Activated naive CD8-positive, alpha-beta T cell (primary cell): ENCODE data around the gene PTPRM.

ENCODE experiments used
- H3K27ac Mint-ChIP-seq: one replicate; pipeline ENCODE4 v1.8.0; 2021; ENCODE audit warnings: mixed read lengths
- H3K27me3 Mint-ChIP-seq: one replicate; pipeline ENCODE4 v1.8.0; 2021; ENCODE audit warnings: mixed read lengths
- H3K36me3 Mint-ChIP-seq: one replicate; pipeline ENCODE4 v1.8.0; 2021; ENCODE audit warnings: mixed read lengths
- H3K4me1 Mint-ChIP-seq: one replicate; pipeline ENCODE4 v1.8.0; 2021; ENCODE audit warnings: low read depth, mixed read lengths
- H3K4me3 Mint-ChIP-seq: one replicate; pipeline ENCODE4 v1.8.0; 2021; ENCODE audit warnings: mild to moderate bottlenecking, mixed read lengths
- H3K9me3 Mint-ChIP-seq: one replicate; pipeline ENCODE4 v1.8.0; 2021; ENCODE audit warnings: low read depth, mixed read lengths

PTPRM gene

GRCh38 chr18:8242151-8242696 is 675.1 kb downstream of the PTPRM start:
- no peaks in the 10 kb centered on the region for H3K9me3 Mint-ChIP-seq
- H3K4me3 Mint-ChIP-seq = no peak overlapping the region
- H3K36me3 Mint-ChIP-seq = no peaks in the 10 kb centered on the region
- no peaks in the 10 kb centered on the region for H3K4me1 Mint-ChIP-seq
- no peak overlapping the region for H3K27ac Mint-ChIP-seq
- H3K27me3 Mint-ChIP-seq = no peaks in the 10 kb centered on the region

DNA sequence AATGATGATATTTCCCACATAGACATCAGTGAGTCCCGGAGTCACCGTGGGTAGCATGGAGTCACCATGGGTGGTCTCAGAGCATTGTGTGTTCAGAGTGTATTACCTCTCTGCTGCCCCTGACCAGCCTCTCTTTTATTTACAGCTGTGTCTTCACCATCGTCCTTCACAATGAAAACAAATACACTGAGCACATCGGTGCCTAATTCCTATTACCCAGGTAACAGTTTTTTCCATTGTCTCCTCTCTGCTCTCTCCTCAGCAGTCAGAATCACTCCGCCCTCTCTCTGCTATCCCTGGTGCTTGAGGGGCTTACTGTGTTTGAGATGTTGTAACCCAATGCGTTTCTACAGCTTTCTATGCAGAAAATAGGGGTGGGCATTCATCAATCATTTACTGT is 680.6 kb downstream of the PTPRM start:
- no peaks in the 10 kb centered on the region for H3K27me3 Mint-ChIP-seq
- H3K27ac Mint-ChIP-seq = no peak overlapping the region
- no peaks in the 10 kb centered on the region for H3K36me3 Mint-ChIP-seq
- no peaks in the 10 kb centered on the region for H3K9me3 Mint-ChIP-seq
- no peaks in the 10 kb centered on the region for H3K4me1 Mint-ChIP-seq
- no peak overlapping the region for H3K4me3 Mint-ChIP-seq

GRCh38 chr18:8248576-8248975 is 681.5 kb downstream of the PTPRM start:
- H3K27ac Mint-ChIP-seq = no peak overlapping the region
- H3K9me3 Mint-ChIP-seq = no peaks in the 10 kb centered on the region
- no peaks in the 10 kb centered on the region for H3K27me3 Mint-ChIP-seq
- no peaks in the 10 kb centered on the region for H3K36me3 Mint-ChIP-seq
- H3K4me1 Mint-ChIP-seq = no peaks in the 10 kb centered on the region
- no peak overlapping the region for H3K4me3 Mint-ChIP-seq

GRCh38 chr18:8249811-8250210 is 682.7 kb downstream of the PTPRM start:
- no peaks in the 10 kb centered on the region for H3K27me3 Mint-ChIP-seq
- no peak overlapping the region for H3K4me3 Mint-ChIP-seq
- H3K4me1 Mint-ChIP-seq = no peaks in the 10 kb centered on the region

DNA sequence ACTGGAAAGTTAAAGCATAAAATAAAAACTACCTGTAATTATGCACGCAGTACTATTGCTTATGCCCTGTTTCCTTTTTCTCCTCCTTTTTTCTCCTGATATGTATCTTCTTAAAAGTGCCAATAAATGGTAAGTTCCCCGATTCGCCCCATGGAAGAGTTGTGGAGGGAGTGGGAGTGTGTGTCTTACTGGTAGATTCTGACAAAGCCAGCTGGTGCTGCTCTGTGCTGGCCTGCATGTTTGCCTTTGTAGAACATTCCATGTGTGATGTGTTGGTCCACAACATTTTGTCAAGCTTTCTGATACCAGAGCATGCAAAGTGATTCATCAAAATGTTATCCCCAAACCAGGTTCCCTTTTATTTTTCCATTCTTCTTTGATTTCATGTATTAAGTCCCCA is 685.3 kb downstream of the PTPRM start:
- H3K36me3 Mint-ChIP-seq = no peaks in the 10 kb centered on the region
- H3K27me3 Mint-ChIP-seq = no peaks in the 10 kb centered on the region
- H3K4me3 Mint-ChIP-seq = no peak overlapping the region
- H3K27ac Mint-ChIP-seq = no peak overlapping the region
- H3K9me3 Mint-ChIP-seq = no peaks in the 10 kb centered on the region
- no peaks in the 10 kb centered on the region for H3K4me1 Mint-ChIP-seq

More at GRCh38 chr18:8249811-8250210, 682.7 kb downstream of the PTPRM start:
- Mint-ChIP-seq H3K9me3 (no peaks in the 10 kb centered on the region), H3K36me3 (no peaks in the 10 kb centered on the region), H3K27ac (no peak overlapping the region)

DNA sequence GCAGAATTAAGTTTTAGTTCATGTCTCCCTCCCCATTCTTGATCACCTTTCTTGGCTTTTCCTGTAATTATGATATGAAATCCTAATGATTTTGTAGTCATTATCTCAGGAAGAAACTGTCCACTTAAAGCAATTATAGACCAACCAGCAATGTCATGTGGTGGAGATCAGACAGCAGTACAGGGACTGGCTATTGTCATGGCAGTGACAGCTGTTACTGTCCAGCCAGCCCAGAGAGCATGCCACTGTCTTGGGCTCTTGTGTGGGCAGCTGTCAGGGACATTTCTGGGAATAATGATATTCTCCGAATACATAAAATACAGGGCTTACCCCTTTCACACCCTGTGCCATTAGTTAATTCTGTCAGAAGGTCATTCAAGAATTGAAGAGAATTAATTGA is 686.8 kb downstream of the PTPRM start:
- Mint-ChIP-seq H3K4me1 (no peaks in the 10 kb centered on the region), H3K36me3 (no peaks in the 10 kb centered on the region), H3K4me3 (no peak overlapping the region), H3K27me3 (no peaks in the 10 kb centered on the region), H3K9me3 (no peaks in the 10 kb centered on the region), H3K27ac (no peak overlapping the region)

GRCh38 chr18:8254654-8255053 is 687.5 kb downstream of the PTPRM start:
- no peak overlapping the region for H3K27ac Mint-ChIP-seq
- H3K9me3 Mint-ChIP-seq = no peaks in the 10 kb centered on the region
- H3K36me3 Mint-ChIP-seq = no peaks in the 10 kb centered on the region
- H3K4me1 Mint-ChIP-seq = no peaks in the 10 kb centered on the region
- no peaks in the 10 kb centered on the region for H3K27me3 Mint-ChIP-seq
- H3K4me3 Mint-ChIP-seq = no peak overlapping the region

- H3K4me3 Mint-ChIP-seq = no peak overlapping the region
- no peaks in the 10 kb centered on the region for H3K4me1 Mint-ChIP-seq
- no peaks in the 10 kb centered on the region for H3K36me3 Mint-ChIP-seq
- H3K27me3 Mint-ChIP-seq = peaks cover 2% of the 10 kb centered on the region
- H3K9me3 Mint-ChIP-seq = no peaks in the 10 kb centered on the region
- no peak overlapping the region for H3K27ac Mint-ChIP-seq
Measured at GRCh38 chr18:8257851-8258434, 690.8 kb downstream of the PTPRM start.

DNA sequence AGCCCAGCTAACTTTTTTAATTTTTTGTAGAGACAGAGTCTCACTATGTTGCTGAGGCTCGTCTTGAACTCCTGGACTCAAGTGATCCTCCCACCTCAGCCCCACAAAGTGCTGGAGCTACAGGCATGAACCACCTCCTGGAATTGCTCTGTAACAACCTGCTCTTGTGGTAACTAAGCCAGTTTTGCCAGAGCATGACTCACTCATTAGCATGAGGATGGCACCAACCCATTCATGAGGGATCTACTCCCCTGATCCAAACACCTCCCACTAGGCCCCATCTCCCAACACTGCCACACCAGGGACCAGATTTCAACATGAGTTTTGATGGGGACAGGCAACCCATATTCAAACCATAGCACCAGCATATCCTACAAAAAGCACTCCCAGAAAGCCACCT is 693.2 kb downstream of the PTPRM start:
- Mint-ChIP-seq H3K36me3 (no peaks in the 10 kb centered on the region), H3K27ac (no peak overlapping the region), H3K4me3 (no peak overlapping the region), H3K9me3 (no peaks in the 10 kb centered on the region), H3K4me1 (no peaks in the 10 kb centered on the region), H3K27me3 (peaks cover 2% of the 10 kb centered on the region)

GRCh38 chr18:8260827-8261226 is 693.7 kb downstream of the PTPRM start:
- Mint-ChIP-seq H3K36me3 (no peaks in the 10 kb centered on the region), H3K4me1 (no peaks in the 10 kb centered on the region), H3K27me3 (peaks cover 2% of the 10 kb centered on the region), H3K4me3 (no peak overlapping the region), H3K9me3 (no peaks in the 10 kb centered on the region), H3K27ac (no peak overlapping the region)

GRCh38 chr18:8261651-8262091 is 694.6 kb downstream of the PTPRM start:
- Mint-ChIP-seq H3K27ac (no peak overlapping the region), H3K9me3 (no peaks in the 10 kb centered on the region), H3K27me3 (peaks cover 2% of the 10 kb centered on the region), H3K4me1 (no peaks in the 10 kb centered on the region), H3K36me3 (no peaks in the 10 kb centered on the region), H3K4me3 (no peak overlapping the region)

GRCh38 chr18:8262221-8262620 is 695.1 kb downstream of the PTPRM start:
- no peak overlapping the region for H3K27ac Mint-ChIP-seq
- no peaks in the 10 kb centered on the region for H3K9me3 Mint-ChIP-seq
- H3K4me1 Mint-ChIP-seq = no peaks in the 10 kb centered on the region
- no peaks in the 10 kb centered on the region for H3K36me3 Mint-ChIP-seq
- no peak overlapping the region for H3K4me3 Mint-ChIP-seq
- peaks cover 2% of the 10 kb centered on the region for H3K27me3 Mint-ChIP-seq

GRCh38 chr18:8264116-8264515 is 697.0 kb downstream of the PTPRM start:
- Mint-ChIP-seq H3K4me1 (no peaks in the 10 kb centered on the region), H3K4me3 (no peak overlapping the region), H3K9me3 (no peaks in the 10 kb centered on the region), H3K36me3 (no peaks in the 10 kb centered on the region), H3K27ac (no peak overlapping the region), H3K27me3 (peaks cover 2% of the 10 kb centered on the region)

DNA sequence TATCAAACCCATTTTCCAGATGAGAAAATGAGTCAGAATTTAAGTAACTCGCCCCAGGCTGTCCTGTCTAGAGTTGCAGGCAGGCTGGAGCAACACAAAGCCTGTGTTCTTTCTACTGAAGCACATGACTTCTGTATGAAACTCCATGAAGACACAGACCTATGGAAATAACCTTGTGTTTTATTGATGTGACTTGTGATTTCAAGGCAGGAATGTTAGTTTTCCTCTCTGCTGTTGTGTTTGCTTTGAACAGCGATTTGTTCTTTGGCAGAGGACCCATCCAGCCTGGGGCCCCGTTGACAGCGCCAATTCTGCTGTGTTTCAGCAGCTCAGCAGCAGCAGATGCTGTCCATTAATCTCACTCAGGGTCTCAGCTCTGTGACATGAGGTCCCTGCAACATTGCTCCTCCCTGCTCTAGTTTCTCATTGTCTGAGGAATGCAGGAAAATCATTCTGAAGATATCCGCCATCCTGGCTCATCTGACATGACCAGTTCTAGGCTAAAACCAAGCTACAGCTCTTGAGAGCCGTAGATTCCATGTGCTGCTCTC is 697.8 kb downstream of the PTPRM start:
- Mint-ChIP-seq H3K27ac (no peak overlapping the region), H3K4me3 (no peak overlapping the region), H3K27me3 (peaks cover 2% of the 10 kb centered on the region)

DNA sequence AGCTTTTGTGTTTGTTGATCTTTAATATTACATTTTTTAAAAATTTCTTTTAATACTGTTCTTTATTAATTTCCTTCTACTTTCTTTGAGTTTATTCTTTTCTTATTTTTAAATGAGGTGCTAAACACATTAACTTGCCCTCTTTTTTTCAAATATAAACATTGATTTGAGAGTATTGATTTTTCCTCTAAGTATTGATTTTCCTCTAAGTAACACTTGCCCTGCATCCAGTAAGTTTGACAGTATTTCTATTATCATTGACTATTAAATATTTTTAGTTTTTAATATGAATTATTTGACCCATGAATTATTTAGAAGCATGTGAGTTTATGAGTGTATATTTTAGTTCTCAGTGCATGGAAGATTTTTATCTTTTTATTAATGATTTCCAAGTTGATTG is 705.1 kb downstream of the PTPRM start:
- H3K27ac Mint-ChIP-seq = no peak overlapping the region
- H3K9me3 Mint-ChIP-seq = peaks cover 4% of the 10 kb centered on the region
- H3K27me3 Mint-ChIP-seq = peaks cover 2% of the 10 kb centered on the region
- no peaks in the 10 kb centered on the region for H3K4me1 Mint-ChIP-seq
- H3K4me3 Mint-ChIP-seq = no peak overlapping the region
- H3K36me3 Mint-ChIP-seq = no peaks in the 10 kb centered on the region

More for the DNA sequence above, 697.8 kb downstream of the PTPRM start:
- no peaks in the 10 kb centered on the region for H3K9me3 Mint-ChIP-seq
- no peaks in the 10 kb centered on the region for H3K4me1 Mint-ChIP-seq
- H3K36me3 Mint-ChIP-seq = no peaks in the 10 kb centered on the region

GRCh38 chr18:8274370-8274769 is 707.3 kb downstream of the PTPRM start:
- Mint-ChIP-seq H3K4me1 (no peaks in the 10 kb centered on the region), H3K4me3 (no peak overlapping the region), H3K9me3 (peaks cover 4% of the 10 kb centered on the region), H3K27me3 (peaks cover 3% of the 10 kb centered on the region), H3K36me3 (no peaks in the 10 kb centered on the region), H3K27ac (no peak overlapping the region)
